ENCODE data around the gene LETMD1.

LETMD1 gene

DNA sequence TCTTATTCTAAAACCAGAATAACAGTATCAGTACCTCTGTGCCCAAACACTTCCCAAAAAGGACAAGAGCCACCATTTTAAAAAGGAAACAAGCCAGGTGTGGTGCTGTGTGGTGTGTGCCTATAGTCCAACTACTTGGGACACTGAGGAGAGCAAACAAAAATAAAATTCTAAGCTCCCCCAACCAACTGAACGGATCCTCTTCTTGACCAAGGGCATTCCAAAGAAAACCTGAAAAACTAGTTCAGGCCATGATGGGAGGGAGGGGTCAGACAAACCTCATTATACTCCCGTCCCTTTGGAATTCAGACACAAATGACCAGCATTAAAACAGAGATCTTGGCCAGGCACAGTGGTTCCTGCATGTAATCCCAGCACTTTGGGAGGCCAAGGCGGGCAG, 42.5 kb upstream of the LETMD1 start:
- H3K27ac ChIP-seq (replicated peaks): no peak overlapping the region

DNA sequence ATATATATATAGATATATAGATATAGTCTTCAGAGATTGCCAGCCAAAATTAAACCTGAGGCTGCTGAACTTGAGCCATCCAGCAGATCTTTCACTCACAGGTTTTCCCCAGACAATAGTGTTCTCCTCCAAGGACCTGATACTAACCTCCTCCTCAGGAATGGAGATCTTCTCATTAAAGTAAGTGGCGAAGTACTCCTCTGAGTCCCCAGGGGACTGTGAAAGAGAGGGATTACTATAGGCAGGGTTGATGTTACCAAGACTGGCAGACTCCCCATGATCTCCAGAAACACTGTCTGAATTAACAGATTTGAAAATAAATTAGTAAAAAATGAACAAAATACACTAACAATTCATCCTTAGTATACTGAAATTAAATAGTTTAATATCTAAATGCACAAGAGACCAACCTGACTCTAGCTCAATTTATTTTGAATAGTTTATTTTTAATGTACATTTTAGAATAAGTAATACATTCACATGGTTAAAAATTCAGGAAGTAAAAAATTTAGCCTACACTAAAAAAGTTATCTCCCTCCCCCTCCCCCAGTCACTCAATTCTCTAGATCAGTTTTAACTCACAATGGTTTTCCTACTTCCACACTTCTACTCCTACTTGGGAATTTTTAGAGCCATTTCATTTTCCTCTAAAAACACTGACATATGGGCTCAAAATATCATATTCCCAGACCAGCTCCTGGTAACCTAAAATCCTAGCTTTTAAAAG, 39.6 kb upstream of the LETMD1 start:
- no peaks in the 10 kb centered on the region for H3K27me3 ChIP-seq (ENCODE audit: insufficient read depth, poor library complexity, severe bottlenecking)
- H3K4me3 ChIP-seq (replicated peaks; ENCODE audit: insufficient read depth, low read length): no peak overlapping the region
- H3K27ac ChIP-seq (replicated peaks): peak overlapping the region; percentile 72
- no peak for DNase-seq (ENCODE audit: low read depth in 1 of 2, low spot score in 1 of 2)
- TF ChIP-seq REST (IDR thresholded peaks at IDR 0.05; ENCODE audit: insufficient replicate concordance, low read depth) (no peak), CTCF (IDR thresholded peaks at IDR 0.05; ENCODE audit: insufficient read depth, low read length) (no peak), POLR2AphosphoS5 (IDR thresholded peaks at IDR 0.05; ENCODE audit: low read depth) (no peak), GABPA (IDR thresholded peaks at IDR 0.05; ENCODE audit: low read depth) (no peak), SPI1 (IDR thresholded peaks at IDR 0.05; ENCODE audit: borderline replicate concordance, low read depth) (no peak)

More for the DNA sequence above, 42.5 kb upstream of the LETMD1 start:
- Histone ChIP-seq H3K4me3 (replicated peaks; ENCODE audit: insufficient read depth, low read length) (no peak overlapping the region), H3K27me3 (ENCODE audit: insufficient read depth, poor library complexity, severe bottlenecking) (no peaks in the 10 kb centered on the region)
- TF ChIP-seq POLR2AphosphoS5 (IDR thresholded peaks at IDR 0.05; ENCODE audit: low read depth) (no peak), REST (IDR thresholded peaks at IDR 0.05; ENCODE audit: insufficient replicate concordance, low read depth) (no peak), CTCF (IDR thresholded peaks at IDR 0.05; ENCODE audit: insufficient read depth, low read length) (no peak), SPI1 (IDR thresholded peaks at IDR 0.05; ENCODE audit: borderline replicate concordance, low read depth) (no peak), GABPA (IDR thresholded peaks at IDR 0.05; ENCODE audit: low read depth) (no peak)
- no peak for DNase-seq (ENCODE audit: low read depth in 1 of 2, low spot score in 1 of 2)

- H3K27ac ChIP-seq (replicated peaks): peak overlapping the region; percentile 72
- H3K4me3 ChIP-seq (replicated peaks; ENCODE audit: insufficient read depth, low read length): no peak overlapping the region
- peak in 1 of 2 experiments; percentile 91 for DNase-seq (ENCODE audit: low read depth in 1 of 2, low spot score in 1 of 2)
- TF ChIP-seq REST (IDR thresholded peaks at IDR 0.05; ENCODE audit: insufficient replicate concordance, low read depth) (no peak), SPI1 (IDR thresholded peaks at IDR 0.05; ENCODE audit: borderline replicate concordance, low read depth) (peak; percentile 74)
- no peaks in the 10 kb centered on the region for H3K27me3 ChIP-seq (ENCODE audit: insufficient read depth, poor library complexity, severe bottlenecking)
Observed at GRCh38 chr12:51009056-51009440, 39.1 kb upstream of the LETMD1 start.

All from HL-60 (cell line).